ENCODE results near the gene G6PC2. TPM values are rescaled to one million over a fixed set of nuclear protein-coding genes. Genes with fewer than 3 reads are reported as not detected.

G6PC2 gene
- total RNA-seq, 2 experiments from 2014 or later: not detected

- no peak for TF ChIP-seq CTCF (conservative IDR thresholded peaks at IDR 0.05; ENCODE audit: low read length)
- TF ChIP-seq EZH2phosphoT487 (IDR thresholded peaks at IDR 0.05; ENCODE audit: borderline replicate concordance, low read depth, low read length): no peak
- Histone ChIP-seq H3K4me3 (ENCODE audit: low read depth, low read length, poor library complexity, severe bottlenecking) (no peak overlapping the region), H3K36me3 (ENCODE audit: insufficient read depth, low read length) (peaks cover 12% of the 10 kb centered on the region), H4K20me1 (ENCODE audit: insufficient read depth, low read length) (no peaks in the 10 kb centered on the region), H3K9me2 (ENCODE audit: insufficient read depth, low read length) (peaks cover 3% of the 10 kb centered on the region; the same call in 1 of the 2 replicates), H3K4me1 (ENCODE audit: insufficient read depth, low read length, poor library complexity, severe bottlenecking) (peaks cover 5% of the 10 kb centered on the region), H2AFZ (ENCODE audit: low read length) (no peak overlapping the region), H3K9me3 (ENCODE audit: low read length) (no peaks in the 10 kb centered on the region), H3K4me2 (ENCODE audit: low read length) (no peak overlapping the region), H3K27ac (ENCODE audit: low read depth, low read length, poor library complexity, severe bottlenecking) (no peak overlapping the region), H3K79me2 (ENCODE audit: insufficient read depth, low read depth, low read length) (peaks cover 12% of the 10 kb centered on the region)
- no TSS peak for BruUV-seq (replicated peaks)
- no peak for DNase-seq (ENCODE audit: low spot score)
- CTCF ChIA-PET (ENCODE audit: unreplicated experiment): no interaction called here
- intact Hi-C loops (cut with micrococcal nuclease; ENCODE audit: unreplicated experiment): loop anchor here (10.0 kb wide), 1 partner anchor 648 kb away; the partner anchor contains the start of gene STK39
- POLR2A ChIA-PET: interaction anchor here (0.6 kb wide), 1 partner anchor 134 kb away, joined by 3 read pairs; no protein-coding TSS in a partner anchor
These were observed 8.8 kb upstream of the G6PC2 start for GRCh38 chr2:168892327-168892726.

- H3K4me3 ChIP-seq (ENCODE audit: low read depth, low read length, poor library complexity, severe bottlenecking): no peak overlapping the region
- intact Hi-C loops (cut with micrococcal nuclease; ENCODE audit: unreplicated experiment): loop anchor here (10.0 kb wide), 1 partner anchor 649 kb away; the partner anchor contains the start of gene STK39
- CTCF ChIA-PET (ENCODE audit: unreplicated experiment): no interaction called here
These were observed 7.0 kb upstream of the G6PC2 start for GRCh38 chr2:168894101-168894500.

More at GRCh38 chr2:168894101-168894500, 7.0 kb upstream of the G6PC2 start:
- Histone ChIP-seq H3K9me2 (ENCODE audit: insufficient read depth, low read length) (peaks cover 3% of the 10 kb centered on the region; the same call in 1 of the 2 replicates), H2AFZ (ENCODE audit: low read length) (no peak overlapping the region), H3K36me3 (ENCODE audit: insufficient read depth, low read length) (no peaks in the 10 kb centered on the region), H3K27ac (ENCODE audit: low read depth, low read length, poor library complexity, severe bottlenecking) (no peak overlapping the region), H3K4me1 (ENCODE audit: insufficient read depth, low read length, poor library complexity, severe bottlenecking) (peaks cover 4% of the 10 kb centered on the region), H3K9me3 (ENCODE audit: low read length) (no peaks in the 10 kb centered on the region), H3K79me2 (ENCODE audit: insufficient read depth, low read depth, low read length) (peaks cover 10% of the 10 kb centered on the region), H3K4me2 (ENCODE audit: low read length) (no peak overlapping the region), H4K20me1 (ENCODE audit: insufficient read depth, low read length) (no peaks in the 10 kb centered on the region)
- DNase-seq (ENCODE audit: low spot score): no peak
- no TSS peak for BruUV-seq (replicated peaks)
- TF ChIP-seq EZH2phosphoT487 (IDR thresholded peaks at IDR 0.05; ENCODE audit: borderline replicate concordance, low read depth, low read length) (no peak), CTCF (conservative IDR thresholded peaks at IDR 0.05; ENCODE audit: low read length) (no peak)
- POLR2A ChIA-PET: interaction anchor here (0.5 to 1.4 kb wide), 3 partner anchors 8 to 97 kb away, joined by 3 to 8 read pairs (median 3); no protein-coding TSS in a partner anchor
